ENCODE results near the gene PTPRN2. TPM values are rescaled to one million over a fixed set of nuclear protein-coding genes. Genes with fewer than 3 reads are reported as not detected.

The PTPRN2 gene
- total and polyA plus RNA-seq, 2 of the 8 experiments (the other 6 are each of a cell fraction or from before 2014, with no cell fraction given), result 2.6 to 4.5 TPM

DNA sequence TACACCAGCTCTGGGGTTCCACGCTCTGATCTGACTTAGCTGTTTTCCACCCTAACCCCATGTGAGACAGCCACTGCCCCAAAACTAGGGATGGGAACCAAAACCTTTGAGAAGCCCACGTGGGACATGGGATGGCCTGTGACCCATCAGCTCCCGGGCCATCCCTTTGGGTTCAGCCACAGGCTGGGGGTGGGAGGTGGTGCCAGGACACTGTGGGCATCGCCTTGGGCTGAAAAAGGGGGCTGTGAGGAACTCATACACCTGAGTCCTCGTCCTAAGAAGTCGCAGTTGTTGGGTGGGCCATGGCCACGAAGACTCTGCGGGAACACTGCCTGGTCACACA, 871.7 kb downstream of the PTPRN2 start:
- POLR2A ChIA-PET (ENCODE audit: partially characterized antibody), result no interaction called here
- no peak overlapping the region for H3K9ac ChIP-seq (replicated peaks in 1 of 4; ENCODE audit: extremely low read depth in 1 of 4, low read depth in 3 of 4, low read length in 3 of 4)

More for the DNA sequence above, 871.7 kb downstream of the PTPRN2 start:
- Histone ChIP-seq H3K27me3 (replicated peaks in 1 of 4; ENCODE audit: control insufficient read depth in 3 of 4, extremely low read depth in 1 of 4, insufficient read depth in 3 of 4, low read length in 3 of 4) (peaks cover 0 to 2% (median under 1%) of the 10 kb centered on the region in 4 experiments; a peak in 2 of 7 replicates), H3K23ac (ENCODE audit: insufficient read length) (no peak overlapping the region), H2AK5ac (ENCODE audit: low read depth, low read length) (no peak overlapping the region), H4K5ac (ENCODE audit: insufficient read length, low read depth, low read length) (no peak overlapping the region), H2AFZ (ENCODE audit: low read length) (no peak overlapping the region), H4K8ac (ENCODE audit: extremely low read depth, insufficient read depth, low read length) (no peak overlapping the region), H3K4ac (replicated peaks; ENCODE audit: insufficient read length, low read depth, low read length) (no peak overlapping the region), H3K79me1 (ENCODE audit: low read depth, low read length) (no peaks in the 10 kb centered on the region), H3K4me2 (ENCODE audit: insufficient read depth in 1 of 2, low read depth in 2 of 2, low read length in 2 of 2) (no peak overlapping the region), H4K20me1 (replicated peaks in 1 of 2; ENCODE audit: control insufficient read depth in 1 of 2, insufficient read depth in 2 of 2, low read length in 2 of 2) (no peaks in the 10 kb centered on the region), H3K79me2 (ENCODE audit: control insufficient read depth in 1 of 2, insufficient read depth in 2 of 2, low read length in 2 of 2) (no peaks in the 10 kb centered on the region), H2BK15ac (ENCODE audit: low read length) (no peak overlapping the region), H2BK120ac (replicated peaks; ENCODE audit: low read depth, low read length) (no peak overlapping the region), H3K9me3 (ENCODE audit: insufficient read depth in 2 of 2, low read depth in 1 of 2, low read length in 1 of 2) (peaks cover 0 to 5% of the 10 kb centered on the region in 2 experiments; a peak in 1 of 4 replicates), H3K36me3 (ENCODE audit: control insufficient read depth in 2 of 4, insufficient read depth in 4 of 4, low read length in 3 of 4) (no peaks in the 10 kb centered on the region), H3K14ac (ENCODE audit: insufficient read length) (no peak overlapping the region), H3K18ac (ENCODE audit: extremely low read depth, low read length) (no peak overlapping the region), H3K23me2 (ENCODE audit: low read depth, low read length) (no peaks in the 10 kb centered on the region), H3K4me1 (replicated peaks in 1 of 4; ENCODE audit: control insufficient read depth in 3 of 4, insufficient read depth in 4 of 4, low read length in 3 of 4) (no peaks in the 10 kb centered on the region; a peak in 1 of 7 replicates), H3K27ac (ENCODE audit: low read depth, low read length) (no peak overlapping the region), H4K91ac (replicated peaks; ENCODE audit: insufficient read length, low read length) (no peak overlapping the region), H2BK20ac (ENCODE audit: low read length) (no peak overlapping the region), H2BK12ac (ENCODE audit: low read depth, low read length) (no peak overlapping the region), H2BK5ac (ENCODE audit: low read depth, low read length) (no peak overlapping the region), H3K4me3 (ENCODE audit: extremely low read depth in 1 of 4, insufficient read depth in 2 of 4, low read depth in 3 of 4, low read length in 4 of 4) (no peak overlapping the region), H3K56ac (replicated peaks; ENCODE audit: insufficient read length, low read depth, low read length) (no peak overlapping the region)
- CTCF ChIA-PET (ENCODE audit: partially characterized antibody), result no interaction called here
- TF ChIP-seq ZNF274 (IDR thresholded peaks at IDR 0.05; ENCODE audit: borderline replicate concordance, extremely low read depth, low read length), result no peak
- no peak for TF ChIP-seq KDM1A (IDR thresholded peaks at IDR 0.05; ENCODE audit: borderline replicate concordance, low read length)
- TF ChIP-seq, protein P1, sequence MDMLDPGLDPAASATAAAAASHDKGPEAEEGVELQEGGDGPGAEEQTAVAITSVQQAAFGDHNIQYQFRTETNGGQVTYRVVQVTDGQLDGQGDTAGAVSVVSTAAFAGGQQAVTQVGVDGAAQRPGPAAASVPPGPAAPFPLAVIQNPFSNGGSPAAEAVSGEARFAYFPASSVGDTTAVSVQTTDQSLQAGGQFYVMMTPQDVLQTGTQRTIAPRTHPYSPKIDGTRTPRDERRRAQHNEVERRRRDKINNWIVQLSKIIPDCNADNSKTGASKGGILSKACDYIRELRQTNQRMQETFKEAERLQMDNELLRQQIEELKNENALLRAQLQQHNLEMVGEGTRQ (IDR thresholded peaks at IDR 0.05; ENCODE audit: low read length), result no peak
- DNase-seq (ENCODE audit: low read depth in 1 of 2, low spot score in 2 of 2) (no peak), FAIRE-seq (no peak)
- 78% methylated on average over 8 of the region's 8 CpGs; no CpG with 5 or more reads in 1 of the 2 experiments for WGBS, 2 experiments (ENCODE audit: extremely low coverage in 1 of 2, insufficient coverage in 1 of 2, insufficient read length in 1 of 2, insufficient replicate concordance in 2 of 2, low coverage in 1 of 2, low lambda C conversion rate in 2 of 2, missing lambda C conversion rate in 1 of 2)

Measured in H1 (cell line).